Omental fat pad (tissue), 4 donors: ENCODE data around the gene TNRC18. TPM values are rescaled to one million over a fixed set of nuclear protein-coding genes. Genes with fewer than 3 reads are reported as not detected.

ENCODE experiments used
- ATAC-seq: fragments of 150-250 bp; one replicate; pipeline ENCODE4 v1.9.1; 2016; ENCODE audit warnings: mild to moderate bottlenecking, moderate library complexity; ENCODE audit not compliant: low FRiP score
- DNase-seq: peaks from one replicate; pipeline ENCODE4 v3.0.0-alpha.2; 2019; ENCODE audit warnings: low spot score
- CTCF ChIP-seq, 3 donors: fragments of 450-650 bp; IDR thresholded peaks; one replicate each; pipeline ENCODE4 v1.5.1; 2016 to 2017; ENCODE audit warnings: antibody characterized with exemption in 3 of 3, mild to moderate bottlenecking in 3 of 3, moderate library complexity in 2 of 3
- total RNA-seq, 4 donors: library from RNA; depleted of rRNA; stranded (reverse); fragments of >200 nt; gene quantifications; one replicate each; pipeline ENCODE4 v1.1.0, GENCODE V29; 2016

TNRC18 gene
- total RNA-seq, 4 donors from 2014 or later: 26.0 to 62.4 (median 29.4) TPM

- ATAC-seq: no peak
- no peak for DNase-seq
- TF ChIP-seq CTCF (IDR thresholded peaks at IDR 0.05): no peak
These were observed 46.4 kb downstream of the TNRC18 start for GRCh38 chr7:5377279-5377678.

GRCh38 chr7:5375925-5376324, 47.7 kb downstream of the TNRC18 start:
- no peak for ATAC-seq
- no peak for DNase-seq
- no peak for TF ChIP-seq CTCF (IDR thresholded peaks at IDR 0.05)

- TF ChIP-seq CTCF (IDR thresholded peaks at IDR 0.05): no peak
- ATAC-seq (no peak), DNase-seq (no peak)
These were observed 49.2 kb downstream of the TNRC18 start for GRCh38 chr7:5374464-5374863.

- DNase-seq (no peak), ATAC-seq (no peak)
- no peak for TF ChIP-seq CTCF (IDR thresholded peaks at IDR 0.05)
These were observed 50.3 kb downstream of the TNRC18 start for GRCh38 chr7:5373300-5373699.

GRCh38 chr7:5370454-5371353, 52.9 kb downstream of the TNRC18 start:
- no peak for TF ChIP-seq CTCF (IDR thresholded peaks at IDR 0.05)
- DNase-seq (no peak), ATAC-seq (no peak)

- DNase-seq (no peak), ATAC-seq (no peak)
- no peak for TF ChIP-seq CTCF (IDR thresholded peaks at IDR 0.05)
These were observed 56.0 kb downstream of the TNRC18 start for GRCh38 chr7:5367661-5368060.
